HG03460 (cell line): ENCODE measurements around the gene PRMT3.
"Not testable (repeated sequence)": the region's sequence is repeated elsewhere in the genome, so short reads cannot be mapped to it uniquely, and the experiment has no call there.

ENCODE experiments used
- ATAC-seq: cut with Tn5 transposase; IDR thresholded peaks from one replicate; pipeline ENCODE4 v1.9.1; 2021; ENCODE audit not compliant: unreplicated experiment

Gene PRMT3

DNA sequence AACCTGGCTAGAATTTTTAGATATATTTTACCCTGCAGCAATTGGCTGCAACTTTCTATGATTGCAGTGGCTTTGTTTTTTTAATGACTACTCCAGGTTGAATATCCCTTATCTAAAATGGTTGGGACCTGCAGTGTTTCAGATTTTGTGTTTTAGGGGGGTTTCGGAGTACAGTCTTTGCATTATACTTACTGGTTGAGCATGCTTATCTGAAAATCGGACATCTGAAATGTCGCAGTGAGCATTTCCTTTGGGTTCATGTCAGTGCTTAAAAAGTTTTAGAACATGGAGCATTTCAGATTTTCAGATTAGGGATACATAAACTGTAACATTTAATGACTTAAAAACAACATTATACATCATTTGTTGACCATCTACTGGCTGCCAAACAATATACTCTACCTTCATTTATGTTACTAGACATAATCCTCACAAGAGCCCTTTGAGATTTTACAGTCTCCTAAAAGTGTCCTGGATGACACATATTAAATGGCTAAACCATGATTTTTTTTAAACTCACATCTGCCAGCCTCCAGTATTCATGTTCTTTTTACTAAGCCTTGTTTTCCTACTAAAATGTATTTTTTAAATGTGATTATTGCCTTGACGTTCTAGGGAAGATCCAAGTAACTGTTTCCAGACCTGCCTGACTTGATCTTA is 66.3 kb downstream of the PRMT3 start:
- no peak for ATAC-seq

GRCh38 chr11:20457001-20457799 is 69.7 kb downstream of the PRMT3 start:
- ATAC-seq: no peak

- no peak for ATAC-seq
These were observed 70.6 kb downstream of the PRMT3 start for GRCh38 chr11:20457934-20458680.

DNA sequence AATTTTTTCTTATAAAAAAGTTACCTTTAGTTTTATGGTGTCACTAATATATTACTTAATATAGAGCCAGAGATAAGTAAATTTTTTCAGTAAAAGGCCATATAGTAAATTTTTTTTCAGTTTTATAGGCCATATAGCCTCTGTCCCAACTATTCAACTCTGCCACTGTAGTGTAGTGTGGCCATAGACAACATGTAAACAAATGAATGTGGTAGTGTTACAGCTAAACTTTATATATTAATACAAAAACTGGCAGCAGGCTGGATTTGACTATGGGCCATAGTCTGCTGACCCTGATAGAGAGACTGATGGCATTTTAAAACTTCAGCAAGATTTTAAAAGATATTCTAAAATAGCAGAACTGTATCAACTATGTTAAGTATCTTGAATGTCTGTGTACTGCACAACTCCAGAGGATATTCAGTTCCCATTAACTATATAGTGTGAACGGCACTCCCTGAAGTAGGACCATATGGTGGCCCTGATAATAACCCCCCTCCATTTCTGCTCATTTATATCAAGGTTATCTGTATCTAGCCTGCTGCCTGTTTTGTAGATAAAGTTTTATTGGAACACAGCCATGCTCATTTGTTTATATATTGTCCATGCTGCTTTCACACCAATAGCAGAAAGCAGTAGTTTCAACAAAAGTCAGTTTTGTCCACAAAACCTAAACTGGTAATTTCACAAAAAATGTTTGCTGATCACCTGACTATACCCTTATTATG is 71.6 kb downstream of the PRMT3 start:
- ATAC-seq: no peak

DNA sequence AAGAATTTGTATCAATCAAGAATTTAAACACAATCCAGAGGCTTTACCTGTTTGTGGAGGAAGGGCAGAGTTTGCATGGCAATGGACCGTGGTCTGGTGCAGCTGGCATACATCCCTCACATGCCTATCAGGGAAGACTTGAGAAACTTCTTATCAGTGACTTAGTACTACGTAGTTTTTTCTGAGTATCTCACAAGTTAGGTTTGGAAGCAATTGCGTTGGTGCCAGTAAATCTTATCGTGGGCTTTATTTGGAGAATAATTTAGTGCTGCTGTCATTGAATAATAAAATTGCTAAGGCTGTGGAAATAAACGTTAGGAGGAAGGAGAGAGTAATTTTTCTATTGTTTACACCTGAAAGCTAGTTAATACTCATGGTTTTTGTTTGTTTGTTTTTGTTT is 72.3 kb downstream of the PRMT3 start:
- ATAC-seq: no peak

DNA sequence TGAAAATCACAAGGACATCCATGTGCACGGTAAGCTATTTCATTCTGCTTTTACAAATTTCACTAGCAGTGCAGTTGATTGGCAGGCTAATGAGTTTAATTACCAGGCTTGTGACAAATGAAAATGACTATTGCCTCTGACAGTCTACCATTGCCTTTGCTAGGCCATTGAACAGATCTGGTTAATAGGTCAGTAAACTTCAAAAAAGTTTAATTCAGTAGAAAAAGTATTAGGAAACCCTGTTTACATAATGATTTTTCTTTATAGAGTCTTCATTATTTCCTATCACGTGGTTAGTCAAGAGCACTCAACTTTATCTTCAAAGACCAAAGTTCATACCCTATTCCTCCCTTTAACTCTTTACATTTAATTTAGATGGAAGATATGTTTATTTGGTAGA is 77.0 kb downstream of the PRMT3 start:
- no peak for ATAC-seq

GRCh38 chr11:20467487-20468185 is 80.1 kb downstream of the PRMT3 start:
- ATAC-seq: no peak

DNA sequence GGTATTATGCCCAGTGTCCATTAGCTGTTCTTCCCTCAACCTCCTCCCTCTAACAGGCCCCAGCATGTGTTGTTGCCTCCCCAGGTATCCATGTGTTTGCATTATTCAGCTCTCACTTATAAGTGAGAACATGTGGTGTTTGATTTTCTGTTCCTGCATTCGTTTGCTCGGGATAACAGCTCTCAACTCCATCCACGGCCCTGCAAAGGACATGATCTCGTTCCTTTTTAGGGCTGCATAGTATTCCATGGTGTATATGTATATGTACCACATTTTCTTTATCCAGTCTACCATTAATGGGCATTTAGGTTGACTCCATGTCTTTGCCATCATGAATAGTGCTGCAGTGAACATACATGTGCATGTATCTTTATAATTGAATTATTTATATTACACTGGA is 82.8 kb downstream of the PRMT3 start:
- ATAC-seq: no peak

GRCh38 chr11:20471929-20472328 is 84.4 kb downstream of the PRMT3 start:
- not testable (repeated sequence) for ATAC-seq

GRCh38 chr11:20474176-20474881 is 86.8 kb downstream of the PRMT3 start:
- ATAC-seq: peak; percentile 23

GRCh38 chr11:20474882-20475517 is 87.5 kb downstream of the PRMT3 start:
- peak; percentile 51 for ATAC-seq

GRCh38 chr11:20477418-20478090 is 90.0 kb downstream of the PRMT3 start:
- no peak for ATAC-seq

- ATAC-seq: no peak
These were observed 92.0 kb downstream of the PRMT3 start for GRCh38 chr11:20479513-20479912.

- ATAC-seq: no peak
These were observed 96.4 kb downstream of the PRMT3 start for GRCh38 chr11:20483931-20484330.

- not testable (repeated sequence) for ATAC-seq
These were observed 96.9 kb downstream of the PRMT3 start for GRCh38 chr11:20484416-20484815.

DNA sequence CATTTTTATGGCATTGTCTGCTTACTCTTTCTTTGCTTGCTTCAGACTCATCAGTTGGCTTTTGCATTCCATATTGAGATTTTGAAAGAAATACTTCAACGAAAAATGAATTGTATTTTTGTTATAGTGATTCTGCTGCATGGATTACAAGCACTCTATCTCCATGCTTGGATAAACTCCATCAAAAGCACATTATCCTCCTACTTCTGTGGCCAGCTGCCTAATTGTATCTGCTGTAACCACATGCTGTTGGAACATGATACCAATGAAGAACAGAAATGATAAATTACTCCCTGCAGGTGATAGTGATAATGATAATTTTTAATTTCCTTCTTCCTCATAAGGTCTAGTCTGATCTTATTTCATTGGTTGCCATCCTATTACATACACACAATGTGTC is 100.8 kb downstream of the PRMT3 start:
- no peak for ATAC-seq

GRCh38 chr11:20489948-20490347 is 102.4 kb downstream of the PRMT3 start:
- peak; percentile 71 for ATAC-seq

- ATAC-seq: no peak
These were observed 105.8 kb downstream of the PRMT3 start for GRCh38 chr11:20493340-20493739.
